GM18499 (cell line): Measurements from ENCODE around the gene EEF1AKMT1.

Experiments used
- ATAC-seq: cut with Tn5 transposase; IDR thresholded peaks from one replicate; pipeline ENCODE4 v1.9.1; 2021; ENCODE audit warnings: moderate number of reproducible peaks; ENCODE audit not compliant: insufficient read depth, unreplicated experiment

Gene EEF1AKMT1, protein sequence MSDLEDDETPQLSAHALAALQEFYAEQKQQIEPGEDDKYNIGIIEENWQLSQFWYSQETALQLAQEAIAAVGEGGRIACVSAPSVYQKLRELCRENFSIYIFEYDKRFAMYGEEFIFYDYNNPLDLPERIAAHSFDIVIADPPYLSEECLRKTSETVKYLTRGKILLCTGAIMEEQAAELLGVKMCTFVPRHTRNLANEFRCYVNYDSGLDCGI

GRCh38 chr13:20773194-20774080 lies at the start of gene EEF1AKMT1:
Gene EEF1AKMT1, minus strand, starts transcription at chr13:20773961. Its CDS starts 16,363 bp downstream, at chr13:20757598.
- peak; percentile 64 for ATAC-seq

- ATAC-seq, result no peak
These were observed 49.3 kb upstream of the EEF1AKMT1 start for GRCh38 chr13:20823071-20823470.

DNA sequence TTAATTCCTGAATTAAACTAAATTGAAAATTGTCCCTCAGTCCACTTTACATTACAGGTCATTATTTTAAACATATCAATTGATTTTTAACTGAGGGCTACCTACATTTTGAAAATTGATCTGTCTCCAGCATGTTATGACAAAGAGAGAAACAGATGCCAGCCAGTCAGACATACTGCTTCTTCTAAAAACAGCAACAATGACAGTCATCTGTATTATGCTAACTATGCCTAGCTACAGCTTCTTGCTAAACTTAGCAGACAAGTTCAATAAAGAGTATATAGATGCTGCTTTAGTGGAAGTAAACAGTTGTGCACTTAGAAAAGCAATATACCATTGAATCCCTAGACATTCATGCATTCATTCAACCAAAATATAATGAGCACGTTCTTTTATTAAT lies 48.6 kb upstream of the EEF1AKMT1 start:
- no peak for ATAC-seq

DNA sequence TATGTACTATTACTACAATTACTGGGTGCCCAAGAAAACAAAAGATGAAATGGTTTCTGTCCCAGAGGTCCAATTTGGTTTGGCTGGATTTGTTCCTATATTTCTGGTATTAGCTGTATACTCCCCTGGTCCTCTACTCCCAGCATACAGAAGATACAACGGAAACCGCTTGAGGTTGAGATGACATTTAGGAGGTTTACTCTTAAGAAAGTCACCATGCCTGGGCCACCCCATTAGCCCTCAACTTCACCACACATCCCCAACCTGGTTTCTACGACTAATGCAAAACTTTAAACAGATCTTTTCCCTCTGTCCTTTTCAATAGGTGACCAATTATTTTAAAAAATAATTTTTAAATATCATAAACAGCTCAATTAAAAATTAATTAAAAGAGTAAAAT lies 46.0 kb upstream of the EEF1AKMT1 start:
- ATAC-seq, result no peak

GRCh38 chr13:20815464-20815863 lies 41.7 kb upstream of the EEF1AKMT1 start:
- ATAC-seq, result no peak

GRCh38 chr13:20814224-20814910 lies 40.6 kb upstream of the EEF1AKMT1 start:
- no peak for ATAC-seq

DNA sequence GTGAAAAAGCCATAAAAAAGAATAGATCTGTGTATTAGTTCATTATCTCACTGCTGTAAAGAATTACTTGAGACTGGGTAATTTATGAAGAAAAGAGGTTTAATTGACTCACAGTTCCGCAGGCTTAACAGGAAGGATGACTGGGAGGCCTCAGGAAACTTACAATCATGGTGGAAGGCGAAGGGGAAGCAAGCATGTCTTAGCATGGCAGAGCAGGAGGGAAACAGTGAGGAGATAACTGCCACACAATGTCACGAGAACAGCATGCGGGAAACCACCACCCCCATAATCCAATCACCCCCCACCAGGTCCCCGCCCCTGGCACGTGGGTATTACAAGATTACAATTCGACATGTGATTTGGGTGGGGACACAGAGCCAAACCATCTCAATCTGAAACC lies 39.1 kb upstream of the EEF1AKMT1 start:
- no peak for ATAC-seq

DNA sequence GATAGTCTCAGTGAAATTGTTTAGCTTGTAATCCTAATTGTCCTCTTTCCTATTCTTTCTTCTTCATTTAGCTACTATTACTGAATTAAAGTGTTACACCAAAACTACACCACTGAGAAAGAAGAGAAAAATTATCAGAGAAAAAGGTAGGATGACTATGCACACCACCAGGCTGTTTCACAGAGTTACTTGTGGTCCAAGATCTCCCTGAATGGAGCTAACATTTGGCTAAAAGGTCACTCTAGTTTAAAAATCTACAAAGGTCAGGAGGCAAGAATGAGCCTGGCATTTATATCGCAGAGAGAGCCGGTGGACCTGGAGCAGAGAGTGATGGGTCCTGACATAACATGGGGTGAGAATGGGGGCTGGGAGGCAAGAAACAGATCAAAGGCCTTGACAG lies 37.0 kb upstream of the EEF1AKMT1 start:
- no peak for ATAC-seq

DNA sequence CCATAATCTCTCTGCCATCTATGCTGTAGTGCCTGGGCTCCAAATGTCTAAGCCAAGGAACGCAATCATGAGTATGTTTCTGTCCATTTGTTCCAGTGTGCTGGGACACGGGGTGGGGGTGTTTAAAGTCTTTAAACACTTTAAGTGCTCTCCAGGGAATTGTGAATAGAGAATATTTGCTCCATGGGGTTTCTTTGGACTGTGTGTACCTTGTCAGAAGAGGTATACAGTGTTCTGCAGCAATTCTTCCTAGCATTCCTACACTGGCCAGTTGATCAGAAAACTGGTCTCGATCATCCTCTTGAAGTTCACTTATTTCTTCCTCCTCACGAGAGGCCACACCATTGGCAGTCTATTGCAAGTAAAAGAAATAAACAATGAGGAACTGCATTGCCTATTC lies 35.1 kb upstream of the EEF1AKMT1 start:
- ATAC-seq, result no peak

- no peak for ATAC-seq
These were observed 29.6 kb upstream of the EEF1AKMT1 start for GRCh38 chr13:20803180-20803965.

GRCh38 chr13:20801707-20802106 lies 27.9 kb upstream of the EEF1AKMT1 start:
- ATAC-seq, result no peak

GRCh38 chr13:20799726-20800416 lies 26.1 kb upstream of the EEF1AKMT1 start:
- no peak for ATAC-seq

- ATAC-seq, result no peak
These were observed 24.3 kb upstream of the EEF1AKMT1 start for GRCh38 chr13:20798027-20798426.

DNA sequence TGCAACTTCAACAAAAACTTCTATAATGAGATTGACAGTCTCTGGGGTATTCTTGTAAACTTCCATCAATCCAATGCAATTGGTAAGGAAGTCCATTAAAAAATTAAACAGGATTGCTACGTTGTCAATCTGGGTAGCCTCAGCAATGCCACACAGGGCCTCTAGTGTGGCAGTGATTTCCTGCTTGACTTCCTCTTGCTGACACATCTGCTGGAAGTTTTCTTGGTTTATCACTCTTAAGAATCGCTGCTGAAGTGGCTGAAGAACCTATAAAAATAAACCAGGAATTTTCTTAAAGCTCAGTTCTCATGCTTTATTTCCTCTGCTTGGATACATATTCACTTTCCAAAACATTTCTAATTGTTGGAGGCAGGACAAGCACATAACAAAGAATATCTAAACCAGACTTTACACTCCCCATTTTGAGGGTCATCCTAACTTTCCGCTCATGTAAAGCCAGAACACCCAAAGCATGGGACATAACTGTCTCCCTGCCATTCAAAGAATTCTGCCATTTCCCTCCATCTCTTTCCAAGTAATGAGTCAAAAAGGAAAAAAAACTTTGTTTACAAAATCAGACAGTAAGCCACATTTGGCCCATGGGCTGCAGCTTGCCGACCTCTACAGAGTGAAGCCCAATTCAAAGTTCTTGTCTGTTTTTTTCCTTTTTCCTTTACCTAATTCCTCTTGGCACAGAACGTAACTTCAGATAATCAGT lies 23.2 kb upstream of the EEF1AKMT1 start:
- ATAC-seq, result no peak

- ATAC-seq, result no peak
These were observed 15.9 kb upstream of the EEF1AKMT1 start for GRCh38 chr13:20789665-20790064.

DNA sequence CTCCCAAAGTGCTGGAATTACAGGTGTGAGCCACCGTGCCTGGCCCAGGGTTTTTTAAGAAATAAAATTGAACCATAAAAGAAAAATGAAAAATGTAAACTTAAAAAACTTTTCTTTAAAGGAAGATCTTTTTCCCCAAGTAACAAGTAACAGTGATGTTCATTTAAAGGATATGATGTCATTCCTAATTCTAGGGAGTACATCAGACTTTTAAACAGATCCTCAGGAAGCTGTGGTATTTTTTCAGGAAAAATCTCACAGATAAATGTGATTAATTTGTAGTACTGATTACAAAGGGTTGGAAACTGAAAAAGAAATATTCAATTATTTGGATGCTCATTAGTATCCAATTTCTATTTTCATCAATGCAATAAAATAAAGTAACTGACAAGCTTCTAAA lies 14.6 kb upstream of the EEF1AKMT1 start:
- ATAC-seq, result no peak

- no peak for ATAC-seq
These were observed 13.4 kb upstream of the EEF1AKMT1 start for GRCh38 chr13:20787180-20787579.

GRCh38 chr13:20782116-20782708 lies 8.5 kb upstream of the EEF1AKMT1 start:
- ATAC-seq, result no peak

- no peak for ATAC-seq
These were observed 6.6 kb upstream of the EEF1AKMT1 start for GRCh38 chr13:20780317-20780716.
